Erythroblast (primary cell): ENCODE measurements around the gene CYTH1.

ENCODE experiments used
- GATA1 ChIP-seq: IDR thresholded peaks from 2 replicates; pipeline ENCODE4 v1.6.1; 2011; ENCODE audit warnings: low read depth, mild to moderate bottlenecking, control low read depth, low read length, moderate library complexity
- POLR2A ChIP-seq: IDR thresholded peaks from 2 replicates; pipeline ENCODE4 v1.6.1; 2011; ENCODE audit warnings: mild to moderate bottlenecking, low read length

GRCh38 chr17:78642707-78643106, 139.4 kb downstream of the CYTH1 start:
- TF ChIP-seq POLR2A: no peak
- no peak for TF ChIP-seq GATA1
